ENCODE measurements around the gene UNKL.

Gene UNKL

GRCh38 chr16:1320658-1321240 is 93.8 kb downstream of the UNKL start:
- TF ChIP-seq, protein P1, sequence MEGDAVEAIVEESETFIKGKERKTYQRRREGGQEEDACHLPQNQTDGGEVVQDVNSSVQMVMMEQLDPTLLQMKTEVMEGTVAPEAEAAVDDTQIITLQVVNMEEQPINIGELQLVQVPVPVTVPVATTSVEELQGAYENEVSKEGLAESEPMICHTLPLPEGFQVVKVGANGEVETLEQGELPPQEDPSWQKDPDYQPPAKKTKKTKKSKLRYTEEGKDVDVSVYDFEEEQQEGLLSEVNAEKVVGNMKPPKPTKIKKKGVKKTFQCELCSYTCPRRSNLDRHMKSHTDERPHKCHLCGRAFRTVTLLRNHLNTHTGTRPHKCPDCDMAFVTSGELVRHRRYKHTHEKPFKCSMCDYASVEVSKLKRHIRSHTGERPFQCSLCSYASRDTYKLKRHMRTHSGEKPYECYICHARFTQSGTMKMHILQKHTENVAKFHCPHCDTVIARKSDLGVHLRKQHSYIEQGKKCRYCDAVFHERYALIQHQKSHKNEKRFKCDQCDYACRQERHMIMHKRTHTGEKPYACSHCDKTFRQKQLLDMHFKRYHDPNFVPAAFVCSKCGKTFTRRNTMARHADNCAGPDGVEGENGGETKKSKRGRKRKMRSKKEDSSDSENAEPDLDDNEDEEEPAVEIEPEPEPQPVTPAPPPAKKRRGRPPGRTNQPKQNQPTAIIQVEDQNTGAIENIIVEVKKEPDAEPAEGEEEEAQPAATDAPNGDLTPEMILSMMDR (IDR thresholded peaks at IDR 0.05): no peak
- no peak overlapping the region for H3K4me3 Mint-ChIP-seq
- no peaks in the 10 kb centered on the region for H3K4me1 Mint-ChIP-seq
- no peaks in the 10 kb centered on the region for H3K9me3 Mint-ChIP-seq
- H3K27ac Mint-ChIP-seq: no peak overlapping the region
- H3K36me3 Mint-ChIP-seq (ENCODE audit: low read depth): peaks cover 62% of the 10 kb centered on the region
- no peaks in the 10 kb centered on the region for H3K27me3 Mint-ChIP-seq (ENCODE audit: low read depth, poor library complexity)
- no peak for DNase-seq

GRCh38 chr16:1320097-1320496 is 94.4 kb downstream of the UNKL start:
- no peaks in the 10 kb centered on the region for H3K9me3 Mint-ChIP-seq
- H3K27ac Mint-ChIP-seq: no peak overlapping the region
- DNase-seq: no peak
- peaks cover 66% of the 10 kb centered on the region for H3K36me3 Mint-ChIP-seq (ENCODE audit: low read depth)
- H3K27me3 Mint-ChIP-seq (ENCODE audit: low read depth, poor library complexity): no peaks in the 10 kb centered on the region
- H3K4me3 Mint-ChIP-seq: no peak overlapping the region
- TF ChIP-seq, protein P1 (IDR thresholded peaks at IDR 0.05): no peak
- no peaks in the 10 kb centered on the region for H3K4me1 Mint-ChIP-seq

DNA sequence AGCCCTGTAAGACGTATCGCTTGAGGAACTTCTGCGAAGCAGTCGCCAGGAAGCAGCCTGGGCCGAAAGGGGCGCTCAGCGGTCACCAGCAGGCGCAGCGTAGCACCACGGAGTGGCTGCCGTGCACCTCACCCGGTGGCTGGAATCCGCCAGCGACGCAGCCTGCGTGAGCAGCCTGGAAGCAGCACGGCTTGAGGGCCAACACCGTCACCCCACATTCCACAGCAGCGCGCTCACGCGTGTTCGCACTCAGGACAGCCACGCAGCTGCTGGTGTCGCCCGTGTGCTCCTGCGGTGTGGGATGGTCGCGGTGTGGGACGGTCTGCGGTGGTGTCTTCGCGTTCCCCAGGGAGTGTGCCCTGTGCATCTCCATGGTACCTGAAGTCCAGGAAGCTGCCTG is 95.5 kb downstream of the UNKL start:
- H3K4me3 Mint-ChIP-seq: no peak overlapping the region
- H3K36me3 Mint-ChIP-seq (ENCODE audit: low read depth): peaks cover 65% of the 10 kb centered on the region
- no peak for DNase-seq
- no peaks in the 10 kb centered on the region for H3K27me3 Mint-ChIP-seq (ENCODE audit: low read depth, poor library complexity)
- no peaks in the 10 kb centered on the region for H3K9me3 Mint-ChIP-seq
- no peak overlapping the region for H3K27ac Mint-ChIP-seq
- H3K4me1 Mint-ChIP-seq: no peaks in the 10 kb centered on the region
- TF ChIP-seq, protein P1 (IDR thresholded peaks at IDR 0.05): no peak

- Mint-ChIP-seq H3K36me3 (ENCODE audit: low read depth) (peaks cover 59% of the 10 kb centered on the region), H3K9me3 (no peaks in the 10 kb centered on the region), H3K4me1 (peaks cover under 1% of the 10 kb centered on the region), H3K4me3 (no peak overlapping the region), H3K27ac (peak overlapping the region; percentile 71), H3K27me3 (ENCODE audit: low read depth, poor library complexity) (no peaks in the 10 kb centered on the region)
- TF ChIP-seq, protein P1 (IDR thresholded peaks at IDR 0.05): no peak
- no peak for DNase-seq
Measured at GRCh38 chr16:1318268-1318545, 96.3 kb downstream of the UNKL start.

DNA sequence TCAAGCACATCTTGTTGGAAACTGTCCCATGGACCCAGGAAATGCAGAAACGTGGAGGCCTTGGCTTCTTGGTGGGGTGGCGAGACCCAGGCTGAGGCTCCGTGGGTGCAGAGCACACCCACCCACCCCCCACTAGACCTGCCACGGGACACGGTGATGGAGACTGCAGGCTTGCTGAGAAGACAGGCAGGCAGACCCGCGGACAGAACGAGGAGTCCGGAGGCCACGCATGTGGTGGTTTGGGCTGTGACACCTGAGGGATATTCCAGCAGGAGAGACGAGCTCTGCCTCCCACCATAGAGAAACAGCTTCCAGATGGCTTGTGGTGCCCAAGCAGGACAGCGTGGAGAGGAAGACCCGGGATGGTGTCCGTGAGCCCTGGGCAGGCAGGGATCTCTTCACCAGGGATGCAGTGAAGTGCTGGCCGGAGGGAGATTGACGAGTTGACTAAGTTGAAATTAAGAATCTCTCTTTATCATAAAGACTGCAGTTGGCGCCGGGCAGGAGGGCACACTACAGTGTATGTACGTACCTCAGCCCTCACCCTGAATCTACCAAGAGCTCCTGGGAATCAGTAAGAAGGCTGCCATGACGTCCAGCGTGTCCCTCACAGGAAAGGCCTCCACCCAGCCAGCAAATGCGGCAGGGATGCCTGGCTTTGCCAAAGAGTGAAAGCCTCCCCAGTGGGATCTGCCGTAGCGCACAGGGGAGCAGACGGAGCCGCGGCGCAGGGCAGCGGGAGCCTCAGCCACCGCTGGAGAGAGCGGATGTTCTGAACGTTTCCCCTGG is 96.8 kb downstream of the UNKL start:
- H3K4me3 Mint-ChIP-seq: no peak overlapping the region
- H3K27ac Mint-ChIP-seq: no peak overlapping the region
- TF ChIP-seq, protein P1 (IDR thresholded peaks at IDR 0.05): no peak
- peaks cover 6% of the 10 kb centered on the region for H3K4me1 Mint-ChIP-seq
- no peak for DNase-seq
- no peaks in the 10 kb centered on the region for H3K9me3 Mint-ChIP-seq
- peaks cover 58% of the 10 kb centered on the region for H3K36me3 Mint-ChIP-seq (ENCODE audit: low read depth)
- no peaks in the 10 kb centered on the region for H3K27me3 Mint-ChIP-seq (ENCODE audit: low read depth, poor library complexity)

DNA sequence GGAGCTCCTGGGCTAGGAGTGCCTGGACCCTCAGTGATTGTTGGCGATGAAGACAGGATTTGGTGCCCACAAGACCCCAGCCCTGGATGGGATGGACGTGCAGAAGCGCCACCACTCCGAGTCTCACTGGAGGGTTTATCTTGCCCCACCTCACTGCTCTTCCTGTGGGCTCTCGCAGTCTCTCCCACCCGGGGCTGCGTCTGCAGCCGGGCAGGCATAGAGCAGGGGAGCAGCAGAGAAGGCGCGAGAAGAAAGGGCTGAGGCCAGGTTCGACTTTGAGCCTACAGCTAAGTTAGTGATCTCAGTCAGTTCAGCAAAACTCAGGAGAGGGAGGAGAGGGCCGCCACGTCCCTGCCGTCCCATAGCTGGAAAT is 98.5 kb downstream of the UNKL start:
- Mint-ChIP-seq H3K27me3 (ENCODE audit: low read depth, poor library complexity) (no peaks in the 10 kb centered on the region), H3K4me1 (peaks cover 17% of the 10 kb centered on the region), H3K4me3 (no peak overlapping the region), H3K36me3 (ENCODE audit: low read depth) (peaks cover 58% of the 10 kb centered on the region), H3K27ac (peak overlapping the region; percentile 22), H3K9me3 (no peaks in the 10 kb centered on the region)
- no peak for DNase-seq
- TF ChIP-seq, protein P1 (IDR thresholded peaks at IDR 0.05): no peak

Measured in nephron progenitor cell (in vitro differentiated cells).